ENCODE results near the gene UBE2I.

UBE2I gene

DNA sequence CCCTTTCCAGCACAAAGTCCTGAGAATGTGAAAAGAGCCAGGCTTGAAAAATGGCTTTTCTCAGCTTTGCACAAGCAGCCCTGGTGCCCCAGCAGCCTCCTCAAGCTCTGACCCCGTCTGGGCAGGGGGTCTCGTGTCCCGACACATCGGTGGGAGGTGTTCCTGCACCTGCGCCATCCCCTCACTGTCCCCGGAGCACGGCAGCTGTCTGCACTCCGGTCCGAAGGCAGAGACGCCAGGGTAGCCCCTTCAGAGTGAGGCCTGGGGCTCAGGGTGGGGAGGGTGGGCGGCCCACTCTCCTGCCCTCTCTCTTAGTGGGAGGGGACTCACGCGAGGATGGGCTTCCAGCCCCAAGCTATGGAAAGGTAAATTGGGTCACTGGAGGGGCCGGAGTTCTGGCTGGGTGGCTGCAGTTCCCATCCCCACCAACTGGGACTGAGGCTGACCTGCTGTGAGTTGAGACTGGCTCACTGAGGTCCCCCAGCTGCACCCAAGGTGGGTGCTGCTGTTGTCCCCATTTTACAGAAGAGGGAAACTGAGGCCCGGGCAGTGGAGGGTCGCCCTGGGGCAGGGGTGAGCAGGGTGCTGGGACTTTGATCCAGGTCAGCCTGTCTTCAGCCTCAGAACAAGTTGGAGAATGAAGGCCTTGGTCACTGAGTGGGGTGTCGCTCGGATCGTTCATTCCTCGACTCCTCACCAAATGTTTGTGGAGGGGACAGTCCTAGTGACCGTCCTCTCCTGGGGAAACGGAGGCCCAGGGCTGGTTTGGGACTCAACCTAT, 21.7 kb downstream of the UBE2I start:
- no peak for DNase-seq (ENCODE audit: low spot score)

DNA sequence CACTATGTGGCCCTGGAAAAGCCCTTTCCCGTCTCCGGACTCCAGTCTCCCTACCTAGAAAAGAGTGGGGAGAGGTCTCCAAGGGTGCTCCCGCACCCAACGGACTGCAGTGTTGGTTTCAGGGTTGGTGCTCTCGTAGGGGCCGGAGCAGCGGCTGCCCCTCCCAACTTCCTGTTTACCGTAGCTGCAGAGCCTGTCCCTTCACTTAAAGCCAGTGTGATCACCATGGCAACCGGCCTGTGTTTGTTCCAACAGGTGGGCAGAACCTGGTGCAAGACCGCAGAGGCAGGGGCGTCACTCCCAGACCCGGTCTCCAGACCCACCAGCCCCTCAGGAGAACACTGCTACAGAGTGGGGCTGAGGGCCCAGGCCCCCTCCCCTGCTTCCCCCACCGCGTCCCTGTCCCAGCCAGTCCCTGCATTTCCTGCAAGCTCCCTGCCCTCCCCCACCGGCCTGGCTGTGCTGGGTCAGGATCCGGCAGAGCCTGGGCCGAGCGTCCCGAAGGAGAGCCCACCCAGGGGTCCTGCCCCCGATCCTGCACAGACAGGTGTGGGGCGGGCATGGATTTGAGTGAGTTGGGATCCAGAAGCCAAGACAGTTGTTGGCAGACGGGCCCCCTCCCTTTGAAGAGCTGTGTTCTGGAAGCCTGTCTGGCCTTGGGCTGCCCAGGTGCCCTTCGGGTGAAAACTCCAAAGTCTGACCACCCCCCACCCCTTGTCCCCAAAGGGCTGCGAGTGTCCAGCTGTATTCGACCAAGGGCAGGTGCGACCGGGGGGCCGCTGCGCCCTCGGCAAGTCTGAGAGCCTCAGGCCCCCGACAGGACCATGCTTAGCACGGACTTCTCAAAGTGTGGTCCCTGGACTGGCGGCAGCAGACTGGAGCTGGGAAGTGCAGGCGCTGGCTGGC, 22.5 kb downstream of the UBE2I start:
- peak; percentile 58 for DNase-seq (ENCODE audit: low spot score)

DNA sequence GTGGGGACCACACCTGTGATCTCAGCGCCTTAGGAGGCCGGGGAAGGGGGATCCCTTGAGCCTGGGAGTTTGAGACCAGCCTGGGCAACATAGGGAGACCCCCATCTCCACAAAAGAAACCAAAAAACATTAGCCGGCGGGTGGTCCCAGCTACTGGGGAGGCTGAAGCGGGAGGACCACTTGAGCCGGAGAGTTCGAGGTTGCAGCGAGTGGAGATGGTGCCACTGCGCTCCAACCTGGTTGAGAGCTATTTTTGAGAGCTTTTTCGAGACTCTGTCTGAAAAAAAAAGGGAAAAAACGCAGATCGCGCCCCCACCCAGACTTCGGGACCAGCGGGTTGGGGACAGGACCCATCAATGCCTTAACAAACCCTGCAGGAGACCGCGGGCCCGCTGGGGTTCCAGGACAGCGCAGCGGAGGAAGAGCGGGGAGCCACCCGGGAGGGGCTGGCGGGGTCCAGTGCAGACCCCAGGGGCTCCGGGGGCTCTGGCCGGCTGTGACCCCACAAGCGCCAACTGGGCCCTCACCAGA, 23.2 kb downstream of the UBE2I start:
- DNase-seq (ENCODE audit: low spot score), result no peak

DNA sequence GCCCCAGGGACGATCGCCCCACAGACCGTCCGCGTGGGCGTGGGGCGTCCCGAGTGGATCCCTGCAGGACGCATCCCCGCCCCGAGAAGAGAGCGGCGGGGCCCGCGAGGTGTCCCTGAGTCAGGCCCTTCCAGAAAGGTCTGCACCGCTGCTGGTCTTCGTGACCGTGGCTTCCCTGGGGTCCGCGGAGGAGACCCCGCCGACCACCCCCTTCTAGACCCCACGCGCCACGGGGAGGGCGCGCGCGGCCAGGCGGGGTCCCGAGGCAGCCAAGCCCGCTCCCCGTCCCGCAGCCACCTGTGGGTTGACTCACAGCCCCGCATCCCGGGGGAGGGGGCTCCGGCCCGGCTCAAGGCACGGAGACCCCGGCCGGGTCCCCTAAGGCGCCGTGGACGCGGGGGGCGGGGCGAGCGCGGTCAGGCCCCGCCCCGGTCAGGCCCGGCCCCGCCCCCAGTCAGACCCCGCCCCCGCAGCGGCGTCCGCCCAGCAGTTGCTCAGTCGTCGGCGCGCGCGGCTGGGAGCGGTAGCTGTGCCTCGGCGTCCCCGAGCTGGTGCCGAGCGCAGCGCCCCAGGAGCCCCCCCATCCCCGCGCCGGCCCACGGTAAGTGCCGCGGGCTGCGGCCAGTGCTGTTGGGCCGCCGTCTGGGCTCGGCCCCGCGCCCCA, 23.8 kb downstream of the UBE2I start, which contains the start of gene BAIAP3:
Gene BAIAP3 (plus strand): TSS at position 497 of the 664 bp plus-strand sequence. CDS start 4,905 bp downstream, outside the sequence.
- peak; percentile 86 for DNase-seq (ENCODE audit: low spot score)

DNA sequence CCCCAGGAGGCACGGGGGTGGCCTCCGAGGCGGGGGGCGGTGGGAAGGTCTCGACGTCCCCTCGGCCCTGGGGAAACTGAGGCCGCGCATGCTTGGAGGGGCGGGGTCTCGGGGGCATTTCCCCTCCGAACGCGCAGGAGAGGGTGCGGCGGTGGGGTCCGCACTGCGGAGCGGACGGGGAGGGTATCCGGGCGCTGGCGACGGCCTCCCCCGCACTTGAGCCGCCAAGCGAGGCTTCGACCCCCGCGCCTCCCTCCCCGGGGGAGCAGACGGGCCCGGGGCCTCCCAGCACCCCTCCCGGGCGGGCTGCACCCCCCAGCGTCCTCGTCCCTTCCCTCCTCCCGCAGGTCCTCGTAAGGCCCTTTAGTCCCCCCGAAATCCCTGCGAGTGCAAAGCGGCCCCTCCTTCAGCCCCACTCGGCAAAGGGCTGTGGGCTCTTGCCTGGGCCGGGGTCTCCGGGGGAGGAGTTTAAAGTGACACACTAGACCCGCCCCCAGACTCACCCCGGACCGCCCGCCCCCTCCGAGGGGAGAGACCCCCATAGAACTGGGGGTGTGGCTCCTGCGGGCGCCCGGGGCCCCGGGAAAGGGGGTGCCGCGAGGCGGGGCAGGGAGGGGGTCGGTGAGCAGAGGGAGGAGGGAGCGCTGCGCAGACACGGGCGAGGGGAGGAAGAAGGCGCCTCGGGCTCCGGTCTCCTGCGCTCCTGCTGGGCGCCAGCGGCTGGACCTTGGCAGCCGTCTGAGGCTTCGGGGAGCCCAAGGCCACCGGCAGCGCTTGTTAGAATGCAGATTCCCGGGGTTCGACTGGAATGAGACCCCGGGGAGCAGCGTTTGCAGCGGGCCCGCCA, 24.6 kb downstream of the UBE2I start:
- DNase-seq (ENCODE audit: low spot score), result no peak

DNA sequence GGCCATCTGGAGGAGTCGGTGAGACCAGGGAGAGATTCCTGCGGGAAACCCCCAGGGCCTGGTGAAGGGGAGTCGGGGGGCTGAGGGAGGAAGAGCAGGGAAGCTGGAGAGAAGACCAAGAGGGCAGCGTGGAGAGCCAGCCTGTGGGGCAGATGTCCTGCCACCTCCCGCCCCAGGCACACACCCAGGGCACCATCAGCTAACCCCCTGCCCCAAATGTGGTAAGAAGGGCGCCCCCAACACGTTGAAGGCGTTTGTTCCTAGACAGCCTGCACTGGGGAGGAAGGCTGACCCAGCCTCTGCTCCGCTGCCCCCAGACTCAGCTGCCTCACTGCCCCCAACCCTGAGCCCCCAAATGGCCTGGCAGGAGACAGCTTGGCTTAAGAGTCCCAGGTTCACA, 25.3 kb downstream of the UBE2I start:
- DNase-seq (ENCODE audit: low spot score), result no peak

DNA sequence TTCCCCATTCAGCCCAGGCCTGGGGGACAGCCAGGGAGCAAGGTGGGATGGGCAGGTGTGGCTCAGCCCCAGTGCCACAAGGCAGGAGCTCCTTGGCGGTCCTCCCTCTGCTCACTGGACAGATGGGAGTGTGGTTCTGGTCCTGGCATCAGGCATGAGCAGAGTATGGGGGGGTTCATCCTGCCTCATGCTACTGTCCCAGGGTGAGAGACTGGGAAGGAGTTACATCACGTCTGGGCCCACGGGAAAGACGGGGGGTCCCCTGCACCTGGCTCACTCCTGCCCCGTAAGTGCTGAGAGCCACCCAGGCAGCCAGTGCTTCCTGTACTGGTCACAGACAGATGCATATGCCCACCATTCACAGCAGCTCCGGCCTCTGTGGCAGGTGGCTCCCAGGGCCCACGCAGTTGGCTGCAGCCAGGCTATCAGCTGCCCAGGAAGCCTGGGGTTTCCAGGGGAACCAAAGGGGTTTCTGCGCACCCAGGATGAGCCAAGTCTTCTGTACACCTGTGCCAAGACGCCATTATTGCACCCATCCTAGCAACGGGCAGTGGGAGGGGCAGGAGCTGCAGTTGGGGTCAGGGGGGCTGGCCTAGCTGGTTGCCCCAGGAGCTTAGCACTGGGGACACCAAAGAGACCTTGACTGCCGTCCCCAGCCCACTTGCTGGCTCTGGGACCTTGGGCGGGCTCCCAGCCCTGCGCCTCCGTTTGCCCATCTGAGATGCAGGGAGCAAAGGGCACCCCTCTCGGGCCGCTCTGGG, 26.0 kb downstream of the UBE2I start:
- no peak for DNase-seq (ENCODE audit: low spot score)

DNA sequence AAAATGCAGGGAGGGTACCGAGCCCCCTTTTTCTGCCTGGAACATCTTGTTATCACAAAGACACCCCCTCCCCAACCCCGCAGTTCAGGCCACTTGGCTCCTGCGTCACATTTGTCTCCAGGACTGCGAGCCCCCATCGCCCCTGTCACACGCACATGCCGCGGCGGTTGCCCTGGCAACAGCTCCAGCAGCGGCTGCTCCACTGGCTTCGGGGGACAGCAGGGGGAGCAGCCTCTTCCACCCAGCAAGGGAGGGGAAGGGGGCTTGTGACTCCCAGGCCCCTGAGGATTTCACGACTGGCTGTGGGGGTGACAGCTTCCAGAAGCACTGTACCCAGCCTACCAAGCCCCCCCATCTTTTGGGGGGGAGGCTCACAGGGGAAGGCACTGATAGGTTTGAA, 26.6 kb downstream of the UBE2I start:
- DNase-seq (ENCODE audit: low spot score), result no peak

DNA sequence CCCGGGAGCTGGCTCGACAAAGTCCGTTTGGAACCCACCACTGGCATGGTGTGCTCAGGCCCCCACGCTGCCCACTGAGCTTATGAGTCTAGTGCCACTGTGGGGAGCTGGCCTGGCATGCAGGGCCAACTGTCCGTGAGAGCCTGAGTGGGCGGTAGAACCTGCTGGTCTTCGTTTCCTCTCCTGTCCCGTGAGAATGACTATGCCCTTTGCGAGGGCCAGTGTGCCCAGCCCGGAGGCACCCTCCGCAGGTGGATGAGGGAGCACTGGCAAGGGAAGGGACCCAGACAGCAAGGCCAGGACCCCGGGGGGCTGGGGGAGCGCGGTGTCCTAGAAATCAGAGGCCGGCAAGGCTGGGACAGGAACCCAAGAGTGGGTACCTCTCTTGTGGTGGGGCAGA, 27.2 kb downstream of the UBE2I start:
- no peak for DNase-seq (ENCODE audit: low spot score)

DNA sequence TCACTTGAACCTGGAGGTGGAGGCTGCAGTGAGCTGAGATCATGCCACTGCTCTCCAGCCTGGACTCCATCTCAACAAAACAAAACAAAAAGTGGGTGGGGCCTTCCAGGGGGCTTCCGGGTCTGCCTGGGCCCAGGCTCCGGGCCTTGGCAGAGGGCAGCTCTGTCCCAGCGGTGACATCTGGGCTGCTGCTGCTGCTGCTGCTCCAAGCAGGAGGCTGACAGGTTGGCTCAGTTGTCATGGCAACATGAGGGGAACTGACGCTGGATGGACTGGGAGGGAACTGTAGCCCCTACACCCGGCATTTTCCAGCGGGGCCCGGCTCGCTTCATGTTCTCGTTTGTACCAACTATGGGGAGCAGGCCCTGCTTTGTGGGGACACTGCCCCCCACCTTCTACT, 28.1 kb downstream of the UBE2I start:
- DNase-seq (ENCODE audit: low spot score), result no peak

DNA sequence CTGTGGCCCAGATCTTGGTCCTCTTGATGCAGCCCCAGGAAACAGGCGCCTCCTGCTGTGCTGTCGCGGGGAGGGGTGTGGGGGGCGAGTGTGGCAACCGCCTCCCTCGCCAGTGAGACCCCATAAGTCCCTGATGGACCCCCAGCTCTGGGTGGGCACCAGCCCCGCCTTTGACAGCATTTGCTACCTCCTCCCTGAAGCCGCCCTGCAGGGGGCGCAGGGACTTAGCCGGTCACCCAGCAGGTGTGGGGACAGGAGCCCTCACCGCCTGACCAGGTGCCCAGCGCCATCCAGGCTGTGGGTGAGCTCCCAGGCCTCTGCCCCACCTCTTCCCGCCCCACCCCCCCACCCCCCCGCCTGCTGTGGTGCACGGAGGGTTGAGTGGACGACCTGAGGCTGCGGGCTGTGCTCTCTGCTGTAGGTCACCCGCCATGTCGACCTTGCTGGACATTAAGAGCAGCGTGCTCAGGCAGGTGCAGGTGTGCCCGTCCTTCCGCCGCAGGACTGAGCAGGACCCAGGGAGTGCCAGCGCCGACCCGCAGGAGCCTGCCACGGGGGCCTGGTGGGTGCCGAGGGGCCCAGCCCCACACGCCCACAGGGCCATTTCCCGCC, 28.8 kb downstream of the UBE2I start:
- DNase-seq (ENCODE audit: low spot score), result peak; percentile 72

DNA sequence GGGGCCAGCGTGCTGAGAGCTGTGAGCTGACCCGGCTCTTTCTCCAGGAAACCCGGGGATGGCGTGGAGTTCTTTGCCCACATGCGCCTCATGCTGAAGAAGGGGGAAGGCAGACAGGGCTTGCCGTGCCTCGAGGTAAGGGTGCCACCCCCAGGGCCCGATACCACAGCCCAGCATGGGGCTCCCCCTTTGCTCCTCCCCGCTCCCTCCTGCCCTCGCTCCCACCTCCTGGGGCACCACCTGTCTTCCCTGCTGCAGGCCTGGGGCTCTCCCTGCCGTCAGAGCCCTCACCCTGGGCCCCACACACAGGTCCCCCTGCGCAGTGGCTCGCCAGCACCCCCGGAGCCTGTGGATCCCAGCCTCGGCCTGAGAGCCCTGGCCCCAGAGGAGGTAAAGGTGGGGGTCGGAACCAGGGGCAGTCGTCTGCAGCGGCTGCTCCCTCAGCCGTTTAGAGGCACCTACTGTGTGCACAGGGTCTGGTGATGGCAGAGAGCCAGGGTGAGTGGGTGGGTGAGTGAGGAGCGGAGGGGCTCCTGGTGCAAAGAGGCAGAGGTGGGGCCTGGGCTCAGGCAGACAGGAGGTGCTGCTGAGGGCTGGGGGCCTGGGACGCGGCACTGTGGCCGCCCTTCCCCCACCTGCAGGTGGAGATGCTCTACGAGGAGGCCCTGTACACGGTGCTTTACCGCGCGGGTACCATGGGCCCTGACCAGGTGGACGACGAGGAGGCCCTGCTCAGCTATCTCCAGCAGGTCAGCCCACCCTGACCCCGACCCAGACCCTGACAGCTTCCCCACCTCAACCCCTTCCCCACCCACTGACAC, 29.6 kb downstream of the UBE2I start:
- DNase-seq (ENCODE audit: low spot score), result no peak

DNA sequence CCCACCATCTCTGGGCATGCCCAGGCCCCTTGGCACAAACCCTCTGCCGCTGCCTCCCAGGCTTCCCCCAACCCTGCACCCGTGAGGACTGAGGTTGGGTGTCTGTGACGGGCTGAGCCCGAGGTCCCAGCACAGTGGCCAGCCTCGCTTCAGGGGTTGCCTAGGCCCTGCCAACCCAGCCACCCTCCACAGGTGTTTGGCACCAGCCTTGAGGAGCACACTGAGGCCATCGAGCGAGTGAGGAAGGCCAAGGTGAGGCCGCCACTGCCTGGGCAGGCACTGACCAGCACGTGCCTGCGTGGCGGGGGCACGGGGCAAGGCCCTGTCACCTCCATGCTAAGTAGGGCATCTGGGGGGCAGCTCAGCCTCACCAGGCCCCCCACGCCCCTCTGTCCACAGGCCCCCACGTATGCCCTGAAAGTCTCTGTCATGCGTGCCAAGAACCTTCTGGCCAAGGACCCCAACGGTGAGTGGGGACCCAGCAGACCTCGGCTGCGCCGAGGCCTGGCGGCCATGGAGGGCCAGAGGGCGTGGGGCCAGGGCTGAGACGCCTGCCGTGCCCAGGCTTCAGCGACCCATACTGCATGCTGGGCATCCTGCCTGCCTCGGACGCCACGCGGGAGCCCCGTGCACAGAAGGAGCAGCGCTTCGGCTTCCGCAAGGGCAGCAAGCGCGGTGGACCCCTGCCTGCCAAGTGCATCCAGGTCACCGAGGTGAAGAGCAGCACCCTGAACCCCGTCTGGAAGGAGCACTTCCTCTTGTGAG, 31.5 kb downstream of the UBE2I start:
- no peak for DNase-seq (ENCODE audit: low spot score)

DNA sequence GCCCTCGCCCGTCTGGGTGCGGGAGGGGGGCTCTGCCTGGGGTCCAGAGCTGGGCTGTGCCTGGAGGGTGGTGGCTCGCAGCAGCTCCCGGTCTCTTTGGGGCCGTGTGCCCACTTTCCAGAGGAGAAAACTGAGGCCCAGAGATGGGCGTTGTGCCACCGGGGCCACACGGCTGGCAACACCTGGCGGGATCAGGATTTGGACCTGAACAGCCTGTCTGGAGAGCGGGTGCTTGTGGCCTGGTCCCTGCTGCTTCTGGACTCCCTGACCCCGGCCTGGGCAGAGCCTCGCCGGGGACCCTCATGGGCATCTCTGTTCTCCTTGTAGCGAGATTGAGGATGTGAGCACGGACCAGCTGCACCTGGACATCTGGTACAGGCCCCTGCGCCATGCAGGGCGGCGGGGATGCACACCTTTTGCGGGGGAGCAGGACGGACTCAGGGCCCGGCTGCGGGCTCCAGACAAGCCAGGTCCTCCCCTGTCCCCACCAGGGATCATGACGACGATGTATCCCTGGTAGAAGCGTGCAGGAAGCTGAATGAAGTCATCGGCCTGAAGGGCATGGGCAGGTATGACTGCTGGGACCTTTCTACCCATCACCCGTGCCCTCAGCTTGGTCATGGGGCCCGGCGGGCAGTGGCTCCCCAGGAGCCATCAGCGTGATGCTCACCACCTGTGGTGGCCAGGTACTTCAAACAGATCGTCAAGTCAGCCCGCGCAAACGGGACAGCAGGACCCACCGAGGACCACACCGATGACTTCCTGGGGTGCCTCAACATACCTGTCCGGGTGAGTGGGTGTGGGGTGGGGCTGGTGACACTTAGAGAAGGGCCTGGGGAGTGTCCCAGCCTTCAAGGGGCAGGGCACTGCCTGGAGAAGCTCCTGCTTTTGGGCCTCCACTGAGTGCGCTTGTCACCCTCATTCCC, 32.3 kb downstream of the UBE2I start:
- no peak for DNase-seq (ENCODE audit: low spot score)

DNA sequence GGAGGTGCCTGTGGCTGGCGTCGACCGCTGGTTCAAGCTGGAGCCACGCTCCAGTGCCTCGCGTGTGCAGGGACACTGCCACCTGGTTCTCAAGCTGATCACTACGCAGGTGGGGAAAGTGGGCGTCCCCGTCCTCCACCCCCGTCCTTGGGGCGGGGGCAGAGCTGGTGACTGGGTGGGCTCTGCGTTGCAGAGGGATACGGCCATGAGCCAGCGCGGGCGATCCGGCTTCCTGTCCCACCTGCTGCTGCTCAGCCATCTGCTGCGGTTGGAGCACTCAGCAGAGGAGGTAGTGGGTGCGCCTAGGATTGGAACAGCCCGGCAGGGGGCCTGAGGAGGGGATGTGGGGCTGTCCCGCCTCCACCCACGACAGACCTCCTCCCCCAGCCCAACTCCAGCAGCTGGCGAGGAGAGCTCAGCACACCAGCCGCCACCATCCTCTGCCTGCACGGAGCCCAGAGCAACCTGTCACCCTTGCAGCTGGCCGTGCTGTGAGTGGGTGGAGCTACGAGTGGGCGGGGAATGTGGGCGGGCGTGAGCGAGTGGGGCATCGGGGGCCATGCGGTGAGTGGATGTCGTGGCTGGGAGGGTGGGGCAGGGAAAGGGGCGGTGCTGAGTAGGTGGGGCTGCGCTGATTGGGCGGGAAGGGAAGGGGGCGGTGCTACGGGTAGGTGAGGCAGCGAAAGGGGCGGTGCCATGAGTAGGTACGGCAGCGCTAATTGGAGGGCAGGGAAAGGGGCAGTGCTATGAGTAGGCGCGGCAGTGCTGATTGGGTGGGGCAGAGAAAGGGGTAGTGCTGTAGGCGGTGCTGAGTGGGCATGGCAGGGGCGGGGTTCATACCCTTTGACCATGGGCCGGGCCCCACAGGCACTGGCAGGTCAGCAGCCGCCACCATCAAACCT, 33.3 kb downstream of the UBE2I start:
- peak; percentile 99 for DNase-seq (ENCODE audit: low spot score)
